HG03378 (cell line): ENCODE measurements around the gene TP53I13.

Experiments
- ATAC-seq: cut with Tn5 transposase; IDR thresholded peaks from one replicate; pipeline ENCODE4 v1.9.1; 2021; ENCODE audit warnings: mild to moderate bottlenecking, moderate library complexity; ENCODE audit not compliant: unreplicated experiment

The TP53I13 gene

DNA sequence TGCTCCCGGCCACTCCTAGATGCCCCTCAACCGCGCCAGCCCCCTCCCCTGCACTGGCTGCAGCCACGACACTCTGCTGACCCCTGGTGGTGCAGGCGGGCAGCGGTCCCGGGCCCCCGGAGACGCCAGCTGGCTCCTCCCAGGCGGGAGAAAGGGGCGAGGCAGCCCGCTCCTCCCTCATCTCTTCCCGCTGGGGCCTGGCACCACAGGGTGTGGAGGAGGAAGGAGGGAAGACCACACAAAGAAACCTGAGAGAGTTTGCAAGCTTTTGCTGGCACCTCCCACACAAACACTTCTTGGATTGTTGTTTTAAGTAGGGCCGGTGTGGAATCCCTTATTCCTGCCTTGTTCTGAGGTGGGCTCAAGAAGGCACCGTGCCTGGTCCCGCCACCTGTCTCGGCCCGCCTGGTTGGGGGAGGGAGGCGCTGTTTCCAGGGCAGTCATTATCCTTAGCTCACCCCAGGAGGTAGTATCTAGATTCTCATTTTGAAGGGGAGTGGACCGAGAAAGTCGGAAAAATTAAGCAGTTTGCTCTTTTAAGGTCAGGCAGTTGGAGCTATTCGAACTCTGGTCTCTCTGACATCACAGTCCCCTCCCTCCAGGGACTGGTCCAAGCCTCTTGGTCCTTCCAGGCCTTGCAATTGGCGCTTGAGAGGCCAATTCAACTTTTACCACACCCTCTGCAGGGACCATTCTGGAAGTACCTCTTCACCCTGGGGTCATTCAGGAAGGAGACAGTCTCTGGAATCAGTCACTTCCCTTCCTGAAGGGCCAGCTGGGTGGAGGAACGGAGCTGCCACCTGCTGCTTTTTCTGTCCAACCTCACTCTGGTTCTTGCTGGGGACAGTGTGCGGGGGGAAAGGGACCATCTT, 23.5 kb downstream of the TP53I13 start:
- no peak for ATAC-seq

DNA sequence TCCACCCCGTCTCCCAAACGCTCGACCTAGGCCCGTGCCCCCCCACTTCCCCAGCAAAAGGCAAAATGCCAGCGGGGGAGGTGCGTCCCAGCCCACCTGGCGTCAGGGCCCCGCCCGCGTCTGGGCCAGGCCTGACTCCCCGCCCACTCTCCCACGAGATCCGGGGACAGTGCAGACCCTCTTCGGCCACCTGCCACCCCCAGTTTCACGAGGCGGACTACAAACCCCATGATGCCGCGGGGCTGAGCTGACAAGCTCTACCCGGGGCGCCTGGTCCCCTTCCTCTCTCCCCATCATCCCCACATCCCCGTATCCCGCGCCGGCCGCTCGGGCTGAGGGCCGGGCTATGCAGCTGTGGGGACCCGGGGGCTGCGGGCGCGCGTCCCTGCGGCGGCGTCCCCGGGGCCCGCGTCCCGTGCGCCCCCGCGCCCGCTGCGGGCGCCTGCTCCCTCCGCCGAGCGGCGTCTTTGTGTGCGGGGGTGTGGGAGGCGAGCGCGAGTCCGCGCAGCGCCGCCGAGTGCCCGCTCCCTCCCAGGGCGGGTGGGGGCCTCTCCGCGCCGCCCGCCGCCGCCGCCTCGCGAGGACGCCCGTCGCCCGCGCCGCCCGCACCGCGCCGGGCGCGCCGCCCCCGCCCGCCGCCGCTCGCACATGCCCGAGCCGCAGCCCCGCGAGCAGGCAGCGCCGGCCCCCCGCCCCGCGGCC, 24.5 kb downstream of the TP53I13 start, which contains the start of gene ANKRD13B:
ANKRD13B (plus strand) TSS at position 283 of the 702 bp plus-strand sequence. CDS start 490 bp downstream, outside the sequence.
- ATAC-seq: no peak

DNA sequence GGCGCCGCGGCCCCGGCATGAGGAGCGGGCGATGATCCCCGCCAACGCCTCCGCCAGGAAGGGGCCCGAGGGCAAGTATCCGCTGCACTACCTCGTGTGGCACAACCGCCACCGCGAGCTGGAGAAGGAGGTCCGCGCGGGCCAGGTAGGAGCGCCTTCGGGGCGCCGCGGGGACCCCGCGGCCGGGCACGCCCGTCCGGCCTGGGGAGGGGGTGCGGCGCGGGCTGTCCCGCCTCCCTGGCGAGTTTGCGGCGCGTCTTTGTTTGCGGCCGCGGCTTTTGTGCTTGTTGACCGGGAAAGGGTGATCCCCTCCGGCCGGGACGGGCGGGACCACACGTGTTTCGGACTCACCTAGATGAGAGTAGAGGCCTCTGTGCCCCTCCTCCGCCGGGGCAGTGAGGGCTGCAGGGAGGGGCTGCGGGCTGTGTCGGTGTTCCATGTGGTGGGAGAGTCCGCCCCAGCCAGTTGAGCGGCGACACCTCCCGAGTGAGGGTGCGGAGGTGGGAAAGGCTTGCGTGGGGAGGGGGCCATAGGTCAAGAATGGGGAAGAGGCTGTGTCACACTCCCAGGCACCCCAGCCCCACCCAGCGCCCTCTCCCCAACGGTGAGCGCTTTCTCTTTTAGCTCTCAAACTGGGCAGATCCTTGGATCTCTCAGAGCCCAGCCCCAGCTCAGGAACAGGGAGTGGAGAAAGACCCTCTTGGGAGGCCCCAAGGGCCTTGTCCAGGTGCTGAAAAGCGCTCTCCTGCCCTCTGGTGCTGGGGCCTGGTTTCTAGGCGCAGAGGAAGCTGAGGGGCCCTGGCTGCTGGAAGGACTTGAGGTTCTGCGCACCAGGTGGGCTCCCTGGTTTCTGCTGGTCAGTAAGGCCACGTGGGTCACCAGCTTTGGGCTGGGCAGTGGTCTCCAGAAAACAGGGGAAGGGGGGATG, 25.4 kb downstream of the TP53I13 start:
- no peak for ATAC-seq

DNA sequence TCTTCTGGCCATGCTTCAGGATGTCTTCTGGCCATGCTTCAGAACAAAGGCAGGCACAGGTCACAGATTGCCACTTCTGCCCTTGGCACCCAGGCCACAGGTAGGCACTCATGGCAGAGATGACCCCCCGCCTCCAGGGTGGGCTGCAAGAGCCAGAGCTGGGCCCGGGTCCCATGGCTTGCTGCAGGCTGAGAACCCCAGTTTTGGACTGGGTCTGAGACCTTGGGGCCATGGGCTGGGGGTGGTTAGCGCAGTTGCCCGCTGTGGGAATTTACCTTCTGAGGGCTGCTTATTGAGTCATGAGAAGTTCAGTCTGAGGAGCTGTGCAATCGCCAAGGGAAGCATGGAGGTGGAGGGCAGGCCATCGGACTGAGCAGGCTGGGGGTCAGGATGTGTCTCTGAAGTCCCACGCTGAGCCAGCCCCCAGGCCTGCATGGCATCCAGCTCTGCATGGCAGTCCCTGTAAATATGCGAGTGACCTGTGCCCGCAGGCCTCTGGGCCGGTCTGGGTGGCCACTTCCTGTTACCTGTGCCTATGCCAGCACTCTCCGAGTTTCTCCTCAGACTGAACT, 26.1 kb downstream of the TP53I13 start:
- ATAC-seq: no peak

DNA sequence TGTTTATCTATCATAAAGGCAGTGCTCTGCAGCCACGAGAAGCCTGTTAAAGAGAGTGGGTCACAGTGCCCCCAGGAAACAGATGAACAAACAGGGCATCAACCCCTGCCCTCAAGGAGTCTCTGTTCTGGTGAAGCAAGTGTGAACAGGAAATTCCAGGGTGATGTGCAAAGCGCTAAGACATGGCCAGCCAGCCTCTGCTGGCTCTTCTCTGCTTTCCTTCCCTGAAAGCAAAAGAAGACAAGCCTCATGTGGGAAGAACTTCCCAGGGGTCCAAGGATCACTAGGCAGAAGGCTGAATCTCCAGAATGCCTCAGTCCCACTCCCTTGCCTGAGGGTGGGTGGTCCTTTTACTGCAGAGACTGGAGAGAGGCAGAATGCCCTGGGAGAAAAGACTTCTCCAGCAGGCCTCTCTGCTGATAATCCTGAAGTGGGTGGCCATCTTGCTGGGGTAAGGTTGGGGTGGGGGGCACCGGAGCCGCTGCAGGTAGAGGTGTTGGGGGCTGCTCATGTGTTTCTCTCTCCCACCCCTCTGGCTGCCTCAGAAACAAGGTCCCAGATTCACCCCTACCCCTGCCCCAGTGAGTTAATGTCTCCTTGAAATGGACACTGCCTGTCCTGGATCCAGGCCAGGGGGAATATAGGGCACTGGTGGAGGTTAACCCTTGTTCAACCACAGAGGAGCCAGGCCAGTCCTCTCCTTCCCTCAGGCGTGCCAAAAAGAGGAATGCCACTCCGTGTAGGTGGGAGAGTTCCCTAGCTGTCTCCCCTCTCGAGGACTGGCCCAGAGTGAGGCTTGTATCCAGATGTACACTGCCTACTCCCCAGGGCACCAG, 26.8 kb downstream of the TP53I13 start:
- ATAC-seq: no peak

DNA sequence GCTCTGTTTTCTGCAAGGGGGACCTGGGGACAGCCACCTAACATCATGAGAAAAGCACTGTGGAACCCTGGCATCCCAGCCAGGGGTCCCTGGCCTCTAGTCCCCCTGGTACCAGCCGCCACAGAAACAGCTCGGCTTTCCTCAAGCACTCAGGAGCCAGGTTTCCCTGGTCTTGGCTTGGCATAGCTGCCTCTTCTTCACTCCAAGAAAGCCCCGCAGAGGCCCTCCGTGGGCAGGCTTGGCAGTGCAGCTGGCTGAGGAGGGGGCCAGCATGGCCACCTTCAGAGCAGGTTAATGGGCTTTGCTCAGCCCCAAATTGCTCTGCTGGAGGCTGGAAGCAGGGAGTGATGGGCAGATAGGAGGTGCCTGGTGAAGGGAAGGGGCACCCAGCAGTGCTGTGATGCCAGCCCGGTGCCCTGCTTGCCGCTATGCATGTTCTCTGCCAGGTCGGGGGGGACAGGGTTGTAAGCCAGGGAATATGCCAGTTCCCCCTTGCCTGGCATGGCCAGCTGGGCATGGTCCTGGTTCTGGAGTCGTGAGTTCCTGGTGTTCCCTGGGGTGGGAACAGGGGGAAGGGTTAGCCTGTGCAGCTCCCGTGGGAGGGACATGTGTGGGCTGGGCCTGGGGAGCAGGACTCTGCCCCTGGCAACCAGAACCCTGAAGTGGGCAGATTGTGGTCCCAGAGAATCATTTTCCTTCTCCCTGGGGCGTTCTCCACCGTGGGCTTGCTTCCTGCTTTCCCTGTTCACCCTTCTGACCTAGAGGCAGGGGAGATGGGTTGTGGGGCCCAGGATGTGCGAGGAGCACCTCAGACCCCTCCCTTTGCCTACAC, 27.7 kb downstream of the TP53I13 start:
- no peak for ATAC-seq

DNA sequence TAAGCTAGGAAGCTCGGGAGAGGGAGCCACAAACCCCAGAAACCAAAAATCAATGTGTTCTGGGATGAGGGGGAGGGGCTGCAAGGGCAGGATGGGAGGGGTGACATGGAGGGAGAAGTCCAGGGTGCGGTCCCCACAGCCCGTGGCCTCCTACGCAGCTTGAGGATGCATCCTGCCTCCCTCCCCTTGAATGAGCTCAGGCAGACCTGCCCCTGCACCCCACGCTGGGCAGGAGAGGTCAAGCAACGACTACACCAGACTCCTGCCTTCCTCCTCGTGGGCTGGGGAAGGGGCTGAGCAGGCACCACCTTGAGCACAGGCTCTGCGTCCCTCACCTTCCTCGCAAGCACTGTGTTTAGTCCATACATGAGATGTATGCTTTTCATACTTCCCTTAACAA, 28.3 kb downstream of the TP53I13 start:
- no peak for ATAC-seq

DNA sequence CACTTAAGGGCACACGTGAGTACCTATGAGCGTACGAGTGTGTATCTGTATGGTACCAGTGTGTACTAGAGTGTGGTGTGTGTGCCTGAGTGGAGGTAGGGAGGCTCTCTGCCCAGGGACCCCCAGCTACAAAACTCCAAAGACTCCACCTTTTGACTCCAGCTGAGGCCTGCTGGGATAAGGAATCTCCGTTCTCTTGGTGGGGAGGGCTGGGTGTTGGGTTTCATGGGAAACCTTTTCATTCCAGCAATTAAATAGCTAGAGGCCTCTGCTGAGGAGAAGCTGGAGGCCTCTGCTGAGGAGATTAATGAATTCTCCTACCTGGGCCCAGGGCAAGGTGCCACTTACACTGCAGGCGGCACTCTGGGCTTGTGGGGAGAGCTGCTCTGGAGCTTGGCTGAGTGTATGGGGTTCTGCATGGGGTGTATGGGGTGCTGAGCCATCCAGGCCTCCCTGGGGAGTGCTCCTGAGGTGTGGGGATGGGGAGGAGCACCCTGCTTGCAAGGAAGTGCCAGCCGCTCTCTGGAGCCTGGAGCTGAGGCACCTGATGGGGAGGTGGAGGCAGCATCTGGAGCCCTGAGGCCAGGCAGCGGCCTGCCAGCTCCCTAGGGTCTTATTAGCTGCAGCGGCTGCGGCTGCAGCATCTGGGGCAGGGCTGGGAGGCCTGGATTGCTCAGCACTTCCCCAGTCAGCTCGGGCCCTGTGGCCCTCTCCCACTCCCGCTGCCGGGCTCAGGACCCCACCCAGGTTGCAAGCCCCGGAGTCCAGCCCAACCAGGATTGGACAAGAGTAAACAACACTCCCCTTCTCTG, 29.1 kb downstream of the TP53I13 start:
- ATAC-seq: no peak

DNA sequence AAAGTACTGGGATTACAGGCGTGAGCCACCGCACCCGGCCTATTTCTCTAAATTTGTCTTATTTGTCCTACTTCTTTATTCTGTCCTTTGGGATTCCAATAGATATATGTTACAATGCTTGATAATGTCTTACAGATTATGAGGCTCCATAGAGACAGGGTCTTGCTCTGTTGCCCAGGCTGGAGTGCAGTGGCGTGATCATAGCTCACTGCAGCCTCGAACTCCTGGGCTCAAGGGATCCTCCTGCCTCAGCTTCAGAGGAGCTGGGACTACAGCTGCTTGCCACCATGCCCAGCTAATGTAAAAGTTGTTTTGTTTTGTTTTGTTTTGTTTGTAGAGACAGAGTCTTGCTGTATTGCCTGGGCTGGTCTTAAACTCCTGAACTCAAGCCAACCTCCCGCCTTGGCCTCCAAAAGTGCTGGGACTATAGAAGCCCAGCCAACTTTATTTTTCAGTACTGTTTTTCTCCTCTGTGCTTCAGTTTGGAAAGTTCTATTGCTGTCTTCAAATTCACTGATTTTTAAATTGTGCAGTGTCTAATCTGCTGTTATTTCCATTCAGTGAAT, 34.7 kb downstream of the TP53I13 start:
- no peak for ATAC-seq

DNA sequence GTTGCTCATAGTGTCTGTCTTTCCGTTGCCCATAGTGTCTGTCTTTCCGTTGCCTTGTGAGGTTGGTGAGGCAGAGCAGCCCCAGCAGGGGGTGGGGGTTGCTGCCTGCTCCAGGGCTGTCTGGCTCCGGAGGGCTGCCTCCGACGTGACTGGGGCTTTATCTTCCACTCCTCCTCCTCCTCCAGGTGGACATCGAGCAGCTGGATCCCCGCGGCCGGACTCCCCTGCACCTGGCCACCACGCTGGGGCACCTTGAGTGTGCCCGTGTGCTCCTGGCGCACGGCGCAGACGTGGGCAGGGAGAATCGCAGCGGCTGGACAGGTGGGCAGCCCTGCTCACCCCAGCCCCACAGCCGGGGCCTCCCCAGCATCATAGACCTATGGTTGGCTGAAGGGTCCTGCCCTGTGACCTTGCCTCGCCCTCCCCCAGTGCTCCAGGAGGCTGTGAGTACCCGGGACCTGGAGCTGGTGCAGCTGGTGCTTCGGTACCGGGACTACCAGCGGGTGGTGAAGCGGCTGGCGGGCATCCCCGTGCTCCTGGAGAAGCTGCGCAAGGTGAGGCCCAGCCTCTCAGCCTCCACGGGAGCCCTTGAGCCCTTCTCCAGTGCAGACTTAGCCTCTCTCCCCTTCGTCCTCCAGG, 39.2 kb downstream of the TP53I13 start:
- no peak for ATAC-seq

DNA sequence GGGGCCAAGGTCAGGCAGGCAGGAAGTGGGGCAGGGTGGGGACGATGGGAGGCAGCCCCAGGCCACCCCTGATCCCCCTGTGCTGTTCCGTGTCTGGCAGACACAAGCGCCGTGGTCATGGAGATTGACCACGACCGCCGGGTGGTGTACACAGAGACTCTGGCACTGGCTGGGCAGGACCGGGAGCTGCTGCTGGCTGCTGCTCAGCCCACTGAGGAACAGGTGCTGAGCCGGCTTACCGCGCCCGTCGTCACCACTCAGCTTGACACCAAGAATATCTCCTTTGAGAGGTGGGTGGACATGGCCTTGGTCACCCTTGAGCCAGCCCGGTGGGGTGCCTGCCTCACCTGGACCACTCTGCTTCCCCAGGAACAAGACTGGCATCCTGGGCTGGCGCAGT, 40.5 kb downstream of the TP53I13 start:
- no peak for ATAC-seq

DNA sequence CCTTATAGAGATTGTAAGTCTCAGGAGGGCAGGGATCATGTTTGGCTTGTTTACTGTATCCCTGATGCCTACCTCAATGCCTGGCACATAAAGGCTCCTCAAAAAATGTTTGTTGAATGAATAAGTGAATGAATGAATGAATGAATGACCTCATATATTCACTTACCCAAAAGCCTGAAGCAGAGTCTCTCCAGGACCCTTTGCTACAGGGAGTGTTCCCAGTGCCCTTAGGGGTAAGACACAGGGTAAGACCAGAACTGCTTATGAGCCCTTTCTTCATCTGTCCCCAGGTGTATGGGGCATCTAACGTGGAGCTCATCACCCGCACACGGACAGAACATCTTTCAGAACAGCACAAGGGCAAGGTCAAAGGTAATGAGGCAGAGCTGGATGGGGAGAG, 41.9 kb downstream of the TP53I13 start:
- ATAC-seq: no peak

DNA sequence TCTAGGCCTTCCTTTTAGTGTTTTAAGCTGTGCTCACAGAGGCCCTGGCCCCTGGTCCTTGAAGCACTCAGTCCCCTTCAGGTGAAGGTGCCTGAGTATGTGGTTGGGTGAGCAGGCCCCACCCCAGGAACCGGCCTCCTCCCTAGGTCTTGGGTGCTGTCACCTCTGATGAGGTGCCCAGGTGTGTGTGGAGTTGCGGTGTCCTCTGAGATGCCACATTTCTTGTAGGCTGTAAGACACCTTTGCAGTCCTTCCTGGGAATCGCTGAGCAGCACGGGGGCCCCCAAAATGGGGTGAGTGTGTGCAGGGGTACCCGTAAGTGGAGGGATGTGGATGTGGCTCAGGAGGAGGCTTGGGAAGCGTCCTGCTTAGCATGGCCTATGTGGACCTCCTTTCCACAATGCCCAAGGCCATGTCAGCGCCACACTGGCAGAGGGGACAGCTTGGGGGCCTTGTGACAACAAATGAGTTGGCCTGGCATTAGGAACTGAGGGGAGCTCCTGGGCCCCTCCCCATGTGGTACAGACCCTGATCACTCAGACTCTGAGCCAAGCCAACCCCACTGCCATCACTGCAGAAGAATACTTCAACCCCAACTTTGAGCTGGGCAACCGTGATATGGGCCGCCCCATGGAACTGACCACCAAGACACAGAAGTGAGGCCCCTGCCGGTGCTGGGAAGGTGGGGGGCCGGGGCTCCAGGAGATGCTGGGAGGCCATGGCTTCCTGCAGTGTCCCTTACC, 43.0 kb downstream of the TP53I13 start:
- ATAC-seq: no peak

DNA sequence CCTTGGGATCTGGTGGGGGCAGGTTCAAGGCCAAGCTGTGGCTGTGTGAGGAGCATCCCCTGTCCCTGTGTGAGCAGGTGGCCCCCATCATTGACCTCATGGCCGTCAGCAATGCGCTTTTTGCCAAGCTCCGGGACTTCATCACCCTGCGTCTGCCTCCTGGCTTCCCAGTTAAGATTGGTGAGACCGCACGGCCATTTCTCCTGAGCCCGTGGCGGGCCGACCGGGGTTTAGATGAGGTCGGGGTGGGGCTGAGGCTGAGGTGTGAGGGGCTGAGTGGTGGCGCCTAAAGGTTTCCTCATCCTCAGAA, 43.5 kb downstream of the TP53I13 start:
- ATAC-seq: no peak

DNA sequence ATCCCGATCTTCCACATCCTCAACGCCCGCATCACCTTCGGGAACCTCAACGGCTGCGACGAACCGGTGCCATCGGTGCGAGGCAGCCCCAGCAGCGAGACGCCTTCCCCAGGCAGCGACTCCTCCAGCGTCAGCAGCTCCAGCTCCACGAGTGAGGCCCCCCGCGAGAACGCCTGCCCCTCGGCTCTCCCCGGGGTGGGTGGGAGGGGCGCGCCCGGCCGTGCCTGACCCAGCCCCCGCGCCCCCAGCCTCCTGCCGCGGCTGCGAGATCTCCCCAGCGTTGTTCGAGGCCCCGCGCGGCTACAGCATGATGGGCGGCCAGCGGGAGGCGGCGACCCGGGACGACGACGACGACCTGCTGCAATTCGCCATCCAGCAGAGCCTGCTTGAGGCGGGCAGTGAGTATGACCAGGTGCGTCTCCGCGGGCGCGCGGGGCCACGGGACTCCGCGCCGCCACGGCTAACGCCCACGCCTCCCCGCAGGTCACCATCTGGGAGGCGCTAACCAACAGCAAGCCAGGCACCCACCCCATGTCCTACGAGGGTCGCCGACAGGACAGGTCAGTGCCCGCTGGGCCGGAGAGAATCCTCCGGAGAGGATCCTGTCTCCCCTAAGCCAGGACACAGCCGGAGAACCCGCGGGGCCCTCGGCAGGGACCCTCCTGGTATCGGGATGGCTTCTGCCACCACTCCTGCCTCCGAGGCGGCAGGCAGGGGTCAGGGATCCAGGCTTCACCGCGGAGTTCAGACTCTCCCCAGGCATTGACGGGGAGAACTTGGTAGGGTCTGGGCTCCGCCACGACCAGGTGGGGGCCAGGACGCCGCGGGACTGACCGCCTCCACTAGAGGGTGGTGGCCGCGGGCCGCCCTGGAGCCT, 44.1 kb downstream of the TP53I13 start:
- ATAC-seq: no peak

DNA sequence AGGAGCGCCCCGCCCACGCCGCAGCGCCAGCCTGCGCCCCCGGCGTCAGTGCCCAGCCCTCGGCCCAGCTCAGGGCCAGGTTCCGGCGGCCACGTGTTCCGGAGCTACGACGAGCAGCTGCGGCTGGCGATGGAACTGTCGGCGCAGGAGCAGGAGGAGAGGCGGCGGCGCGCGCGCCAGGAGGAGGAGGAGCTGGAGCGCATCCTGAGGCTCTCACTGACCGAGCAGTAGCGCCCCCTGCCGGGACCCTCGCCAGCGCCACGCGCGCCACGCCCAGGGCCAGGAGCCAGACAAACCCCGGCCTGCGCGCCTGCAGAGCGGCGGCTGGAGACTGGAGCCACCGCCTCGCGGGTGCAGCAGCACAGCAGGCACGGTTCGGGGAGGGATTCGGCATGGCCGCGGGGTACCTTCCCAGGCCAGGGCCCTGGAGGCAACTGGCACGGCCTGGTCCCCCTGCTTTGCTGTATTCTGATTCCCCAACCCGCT, 44.9 kb downstream of the TP53I13 start:
- no peak for ATAC-seq
